GM18508 (cell line): Measurements from ENCODE around the gene TMEM187.
A peak's percentile ranks its signal among the peaks of the same experiment; 100 is the strongest.

Experiments used
- ATAC-seq: cut with Tn5 transposase; IDR thresholded peaks from one replicate; pipeline ENCODE4 v1.9.1; 2021; ENCODE audit warnings: moderate number of reproducible peaks; ENCODE audit not compliant: insufficient read depth, unreplicated experiment

The TMEM187 gene

DNA sequence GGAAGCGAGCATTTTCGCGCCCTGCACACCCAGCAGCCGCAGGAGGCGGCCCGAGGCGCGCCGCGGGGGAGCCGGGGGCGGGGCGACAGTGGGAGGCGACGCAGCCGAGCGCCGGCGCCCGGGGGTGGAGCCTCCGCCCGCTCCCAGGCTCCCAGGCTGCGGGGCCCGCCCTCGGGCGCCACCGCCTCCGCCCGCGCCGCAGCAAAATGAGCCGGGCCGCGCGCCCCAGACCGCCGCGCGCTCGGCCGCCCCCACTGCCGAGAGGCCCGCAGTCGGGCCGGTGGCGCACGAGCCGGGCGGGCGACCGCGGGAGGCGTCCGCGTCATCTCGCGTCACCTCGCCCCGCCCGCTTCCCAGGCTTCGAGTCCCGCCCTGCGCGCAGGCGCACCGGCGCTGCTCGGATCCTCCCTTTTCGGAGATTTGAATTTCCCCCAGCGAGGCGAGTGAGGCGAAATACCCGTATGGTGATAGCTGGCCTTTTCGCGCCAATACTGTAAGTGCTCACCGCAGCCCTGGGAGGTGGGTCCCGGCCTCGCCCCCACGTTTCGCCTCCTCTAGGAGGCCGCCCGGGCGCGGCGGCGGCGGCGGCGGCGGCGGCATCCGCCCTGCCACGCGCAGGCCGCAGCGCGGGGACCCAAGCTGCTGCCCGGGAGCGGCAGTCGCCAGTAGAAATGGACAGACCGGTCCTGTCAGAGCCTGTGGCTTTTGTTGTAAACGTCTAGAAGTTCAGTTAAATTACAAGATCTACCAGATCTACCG lies at the start of gene TMEM187:
Gene TMEM187 (plus strand): TSS at position 387 of the 759 bp plus-strand sequence. CDS start 9,309 bp downstream, outside the sequence.
- ATAC-seq, result peak; percentile 31

DNA sequence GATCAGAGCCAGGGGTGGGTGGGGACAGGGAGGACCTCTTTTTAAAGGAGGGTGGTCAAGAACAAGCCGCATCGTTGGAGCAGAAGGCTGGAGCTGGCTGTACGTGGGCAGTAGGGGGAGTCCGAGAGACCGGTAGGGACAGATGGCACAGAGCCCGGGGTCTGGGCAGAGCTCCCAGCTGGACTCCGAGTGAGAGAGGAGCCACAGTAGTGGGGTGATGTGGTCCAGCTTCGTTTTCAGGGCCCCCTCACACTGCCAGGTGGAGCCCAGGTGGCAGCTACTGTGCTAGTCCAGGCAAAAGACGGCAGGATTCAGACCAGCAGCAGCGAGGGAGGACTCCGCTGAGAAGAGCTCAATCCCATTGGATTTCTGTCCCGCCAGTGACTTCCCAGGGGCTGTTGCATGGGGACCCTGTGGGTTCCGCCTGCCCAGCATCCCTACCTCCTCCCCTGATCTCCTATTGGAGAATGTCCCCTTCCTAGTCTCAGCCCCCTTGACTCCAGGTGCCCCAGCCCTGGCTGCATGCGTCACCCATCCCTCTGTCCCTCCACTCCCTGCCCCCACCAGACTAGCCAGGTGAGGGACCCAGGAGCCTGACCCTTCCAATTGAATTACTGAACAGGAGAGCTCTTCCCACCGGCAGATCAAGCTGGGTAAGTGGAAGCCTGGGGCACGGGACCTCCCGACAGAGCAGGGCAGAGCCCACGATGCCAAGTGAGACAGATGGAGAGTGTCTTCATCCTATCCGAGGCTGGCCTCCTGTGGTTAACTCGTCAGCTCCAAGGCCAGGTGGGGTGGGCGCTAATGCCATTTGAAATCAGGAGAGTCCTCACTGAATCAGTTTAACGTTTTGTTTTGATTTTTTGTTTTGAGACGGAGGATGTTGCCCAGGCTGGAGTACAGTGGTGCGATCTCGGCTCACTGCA lies 49.4 kb upstream of the TMEM187 start:
- no peak for ATAC-seq

DNA sequence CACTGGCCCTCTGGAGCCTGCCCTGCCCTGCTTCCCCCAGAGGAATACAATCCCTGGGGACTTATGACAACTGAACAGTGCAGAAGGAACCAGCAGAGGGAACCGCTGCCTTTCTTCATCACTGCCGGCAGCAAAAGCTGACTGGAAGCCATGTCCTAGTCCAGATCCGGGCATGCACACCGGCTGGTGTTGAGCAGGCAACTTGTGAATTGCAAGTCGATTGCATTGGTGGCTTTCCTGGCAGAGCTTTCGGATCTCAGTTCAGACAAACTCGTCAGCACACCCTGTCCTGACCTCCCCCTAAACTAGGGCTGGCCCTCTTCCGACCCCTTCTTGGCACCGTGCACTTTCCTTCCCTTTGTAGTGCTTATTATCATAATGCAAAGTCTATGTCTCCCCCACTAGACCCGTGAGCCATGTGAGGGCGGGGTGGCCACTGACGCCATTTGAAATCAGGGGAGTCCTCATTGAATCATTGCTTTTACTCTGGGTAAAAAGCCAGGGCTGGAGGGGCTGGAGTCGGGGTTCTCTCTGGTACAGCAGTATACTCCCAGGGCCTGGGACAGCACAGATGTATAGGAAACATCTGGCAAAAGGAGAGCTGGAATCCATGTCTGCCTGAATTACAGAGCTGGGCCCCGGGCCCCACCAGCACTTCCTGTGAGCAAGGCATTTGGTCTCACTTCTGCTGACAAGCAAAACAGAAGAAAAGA lies 48.2 kb upstream of the TMEM187 start:
- ATAC-seq, result no peak

- ATAC-seq, result no peak
Measured at GRCh38 chrX:153925387-153925738, 47.2 kb upstream of the TMEM187 start.

GRCh38 chrX:153925739-153926551 lies 46.6 kb upstream of the TMEM187 start, which contains the start of gene ARHGAP4:
Gene ARHGAP4, minus strand, starts transcription at chrX:153926264. Its CDS starts 62 bp downstream, at chrX:153926202.
- ATAC-seq, result no peak

DNA sequence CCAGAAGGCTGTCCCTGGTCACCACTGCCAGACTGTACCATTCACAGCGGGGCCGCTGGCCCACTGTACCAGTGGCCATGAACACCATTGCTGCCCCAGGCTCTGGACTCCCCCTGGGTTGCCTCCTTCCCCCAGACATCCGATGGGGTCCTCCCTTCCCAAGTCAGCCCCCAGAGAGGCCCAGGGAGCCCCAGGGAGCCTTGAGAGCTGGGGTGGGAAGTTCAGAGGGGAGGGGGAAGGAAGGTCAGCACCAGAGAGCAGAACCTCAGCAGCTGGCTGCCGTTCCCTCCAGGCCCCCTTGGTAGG lies 46.0 kb upstream of the TMEM187 start:
- no peak for ATAC-seq

- peak; percentile 33 for ATAC-seq
Measured at GRCh38 chrX:153926858-153927671, 45.5 kb upstream of the TMEM187 start.

DNA sequence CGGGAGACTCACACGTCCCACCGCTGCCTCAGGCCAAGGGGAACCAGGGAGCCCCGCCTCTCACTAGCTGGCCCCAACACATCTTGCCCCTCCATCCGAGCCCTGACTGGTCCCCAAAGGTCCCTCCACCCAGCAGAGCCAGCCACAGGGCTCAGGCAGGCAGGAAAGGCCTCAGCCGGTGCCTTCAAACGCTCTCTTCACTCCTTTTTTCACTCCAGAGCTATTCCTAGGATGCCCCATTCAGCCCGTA lies 45.0 kb upstream of the TMEM187 start:
- ATAC-seq, result no peak

DNA sequence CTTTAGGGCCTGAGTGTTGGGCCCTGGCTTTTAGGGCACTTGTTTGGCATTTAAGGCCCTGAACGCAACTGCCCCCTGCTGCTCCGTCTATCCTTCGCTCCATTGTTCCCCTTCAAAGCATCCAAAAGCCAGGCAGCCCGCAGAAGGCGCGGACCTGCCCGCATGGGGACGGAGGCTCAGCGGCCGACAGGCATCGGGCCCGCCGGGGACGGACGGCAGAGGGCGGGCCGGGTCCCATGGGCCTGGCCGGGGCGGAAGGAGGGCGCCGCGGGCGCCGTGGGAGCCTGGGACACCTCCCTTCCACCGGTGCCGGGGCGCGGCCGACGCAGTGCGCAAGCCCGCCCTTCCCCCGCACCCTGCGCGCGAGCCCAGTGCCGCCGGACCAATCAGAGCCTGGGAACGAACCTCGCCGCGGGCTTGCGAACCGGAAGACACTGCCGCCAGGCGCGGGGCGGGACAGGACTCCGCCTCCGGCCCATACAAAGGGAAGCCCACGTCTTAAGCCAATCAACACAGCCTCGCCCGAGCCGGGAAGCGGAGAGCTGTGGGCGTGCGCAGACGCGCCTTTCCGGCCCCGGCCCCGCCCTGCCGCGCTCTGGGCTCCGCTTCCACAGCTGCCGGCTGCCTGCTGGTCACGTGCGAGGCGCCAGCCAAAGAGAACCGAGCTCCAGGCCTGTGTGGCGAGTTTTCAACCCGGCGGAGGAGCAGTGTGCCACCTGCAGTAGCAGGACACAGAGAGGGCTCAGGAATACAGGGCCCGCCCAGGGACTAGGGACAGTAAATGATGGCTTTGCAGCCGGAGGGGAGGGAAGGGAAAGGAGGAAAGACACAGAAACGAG lies 44.4 kb upstream of the TMEM187 start:
- peak; percentile 82 for ATAC-seq

GRCh38 chrX:153928846-153929245 lies 43.7 kb upstream of the TMEM187 start:
- no peak for ATAC-seq

DNA sequence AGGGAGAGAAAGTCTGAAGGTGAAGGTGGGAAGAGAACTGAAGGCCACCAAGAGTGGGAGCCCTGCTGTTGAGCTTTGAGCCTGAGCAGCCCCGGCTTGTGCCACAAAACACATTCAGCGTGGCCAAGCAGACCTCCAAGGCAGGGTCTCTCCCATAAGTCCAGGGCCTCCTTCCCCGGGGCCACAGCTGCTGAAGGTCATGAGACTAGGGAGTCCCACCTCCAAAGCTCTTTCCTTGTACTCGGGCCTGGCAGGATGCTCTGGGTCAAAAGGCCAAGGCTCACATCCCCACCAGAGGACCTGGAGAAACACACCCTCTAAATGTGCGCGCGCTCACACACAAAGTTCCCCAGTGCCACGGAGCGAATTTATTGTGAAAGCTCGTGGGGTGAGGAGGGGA lies 43.0 kb upstream of the TMEM187 start:
- no peak for ATAC-seq

- no peak for ATAC-seq
Measured at GRCh38 chrX:153930011-153930910, 42.3 kb upstream of the TMEM187 start.

- no peak for ATAC-seq
Measured at GRCh38 chrX:153931151-153931550, 41.4 kb upstream of the TMEM187 start.

DNA sequence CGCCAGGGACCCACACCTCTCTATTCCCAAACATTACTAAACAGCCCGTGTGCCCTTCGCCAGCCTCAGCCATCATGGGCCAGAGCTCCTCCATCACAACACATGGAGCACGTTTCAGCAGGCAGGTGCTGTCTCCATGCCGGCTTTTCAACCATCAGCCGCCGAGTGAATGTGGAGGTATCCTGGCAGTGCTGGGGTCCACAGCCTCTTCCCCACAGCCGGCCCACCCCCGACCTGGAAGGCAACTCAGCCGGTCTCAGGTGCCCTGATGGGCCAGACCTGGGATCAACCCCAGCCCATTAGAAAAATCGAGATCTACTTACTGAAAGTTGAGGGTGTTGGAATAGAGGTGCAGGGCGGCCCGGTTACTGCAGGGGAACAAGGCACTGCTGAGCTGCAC lies 40.8 kb upstream of the TMEM187 start:
- no peak for ATAC-seq

DNA sequence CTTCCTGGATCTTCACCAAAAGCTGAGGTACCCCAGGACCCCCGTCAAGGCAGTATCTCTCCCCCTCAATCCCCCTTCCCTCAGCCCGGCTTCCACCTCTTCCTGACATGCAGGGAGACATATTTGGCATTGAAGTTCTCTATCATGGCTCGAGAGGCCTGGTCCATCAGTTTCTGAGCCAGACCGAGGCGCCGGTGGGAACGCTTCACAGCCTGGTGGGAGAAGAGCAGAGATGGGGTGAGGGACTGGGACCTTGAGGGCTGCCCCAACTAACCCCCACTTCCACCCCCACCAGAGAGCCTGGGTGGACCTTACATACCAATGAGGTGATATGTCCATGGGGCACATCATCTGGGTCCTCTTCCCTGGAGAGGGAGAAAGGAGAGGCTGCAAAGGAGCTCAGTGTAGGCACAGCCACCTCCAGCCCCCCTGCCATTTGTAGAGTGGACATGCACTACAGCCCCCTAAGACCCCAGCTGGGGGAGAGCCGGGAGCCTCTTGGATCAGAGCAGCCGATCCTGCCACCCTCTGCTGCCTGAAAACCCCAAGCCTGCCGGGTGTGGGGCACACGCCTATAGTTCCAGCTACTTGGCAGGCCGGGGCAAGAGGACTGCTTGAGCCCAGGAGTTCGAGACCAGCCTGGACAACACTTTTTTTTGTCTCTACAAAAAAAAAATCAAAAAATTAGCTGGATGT lies 40.2 kb upstream of the TMEM187 start:
- ATAC-seq, result no peak

GRCh38 chrX:153933748-153934147 lies 38.8 kb upstream of the TMEM187 start:
- no peak for ATAC-seq

GRCh38 chrX:153934148-153934761 lies 38.3 kb upstream of the TMEM187 start:
- ATAC-seq, result no peak
